ENCODE results near the gene RGS7BP.

DNA sequence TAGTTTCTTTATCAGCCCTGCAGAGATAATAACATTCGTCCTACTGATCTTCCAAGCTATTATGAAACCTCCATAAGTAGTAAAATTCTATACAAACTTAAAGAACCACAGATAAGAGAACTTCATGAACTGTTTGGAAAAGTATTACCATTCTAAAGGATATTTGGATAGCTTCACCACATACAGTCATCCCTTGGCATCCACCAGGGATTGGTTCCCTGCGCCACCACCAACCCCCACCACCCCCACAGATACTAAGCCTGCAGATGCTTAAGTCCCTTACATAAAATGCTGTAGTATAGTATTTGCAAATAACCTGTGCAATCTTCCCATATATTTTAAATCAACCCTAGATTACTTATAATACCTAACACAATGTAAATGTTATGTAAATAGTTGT, 123.1 kb downstream of the RGS7BP start:
- TF ChIP-seq, protein P1, sequence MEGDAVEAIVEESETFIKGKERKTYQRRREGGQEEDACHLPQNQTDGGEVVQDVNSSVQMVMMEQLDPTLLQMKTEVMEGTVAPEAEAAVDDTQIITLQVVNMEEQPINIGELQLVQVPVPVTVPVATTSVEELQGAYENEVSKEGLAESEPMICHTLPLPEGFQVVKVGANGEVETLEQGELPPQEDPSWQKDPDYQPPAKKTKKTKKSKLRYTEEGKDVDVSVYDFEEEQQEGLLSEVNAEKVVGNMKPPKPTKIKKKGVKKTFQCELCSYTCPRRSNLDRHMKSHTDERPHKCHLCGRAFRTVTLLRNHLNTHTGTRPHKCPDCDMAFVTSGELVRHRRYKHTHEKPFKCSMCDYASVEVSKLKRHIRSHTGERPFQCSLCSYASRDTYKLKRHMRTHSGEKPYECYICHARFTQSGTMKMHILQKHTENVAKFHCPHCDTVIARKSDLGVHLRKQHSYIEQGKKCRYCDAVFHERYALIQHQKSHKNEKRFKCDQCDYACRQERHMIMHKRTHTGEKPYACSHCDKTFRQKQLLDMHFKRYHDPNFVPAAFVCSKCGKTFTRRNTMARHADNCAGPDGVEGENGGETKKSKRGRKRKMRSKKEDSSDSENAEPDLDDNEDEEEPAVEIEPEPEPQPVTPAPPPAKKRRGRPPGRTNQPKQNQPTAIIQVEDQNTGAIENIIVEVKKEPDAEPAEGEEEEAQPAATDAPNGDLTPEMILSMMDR (IDR thresholded peaks at IDR 0.05): no peak
- TF ChIP-seq POLR2A (IDR thresholded peaks at IDR 0.05): no peak

Measured in testis (tissue), 2 donors.